Endothelial cell of umbilical vein (primary cell): Measurements from ENCODE around the gene RIPPLY1. TPM values are rescaled to one million over a fixed set of nuclear protein-coding genes. Genes with fewer than 3 reads are reported as not detected.

Source experiments
- BruUV-seq: library from RNA; stranded (reverse); fragments of 400-500 nt; replicated peaks from 2 replicates; lab custom pipeline; 2021; lab: Mats Ljungman, UMichigan
- CTCF ChIA-PET: fragments of 300-600, 350-600 bp; sonication (Branson Sonifier 250); formaldehyde crosslinking; loops from one replicate; lab custom pipeline; 2021; ENCODE audit warnings: antibody characterized with exemption, inconsistent platforms; lab: Charles Lee
- POLR2A ChIA-PET: fragments of 300-600, 350-600 bp; sonication (Branson Sonifier 250); formaldehyde crosslinking; loops from one replicate; lab custom pipeline; 2021; ENCODE audit warnings: antibody characterized with exemption, inconsistent platforms; lab: Charles Lee
- DNase-seq: peaks from one replicate; pipeline ENCODE4 v3.0.0-alpha.2; 2011; ENCODE audit warnings: low read depth, low spot score
- FAIRE-seq: peaks from 2 replicates; lab custom pipeline; 2011; peaks lifted over from hg19 to GRCh38; lab: Jason Lieb, UNC
- H2AFZ ChIP-seq: 2 replicates; pipeline ENCODE4 v1.6.0; 2012; ENCODE audit warnings: low read depth, low read length, control low read depth, inconsistent platforms
- H3K27ac ChIP-seq: 2 replicates; pipeline ENCODE4 v1.5.1; 2011; ENCODE audit warnings: low read depth, mild to moderate bottlenecking, control low read depth, low read length, moderate library complexity; ENCODE audit not compliant: insufficient read depth
- H3K27me3 ChIP-seq, 2 experiments: 2 replicates each; pipeline versions ENCODE4 v1.6.0 to v1.6.1; 2011; ENCODE audit warnings: low read length in 2 of 2, mixed read lengths in 1 of 2; ENCODE audit not compliant: control insufficient read depth in 2 of 2, insufficient read depth in 2 of 2
- H3K36me3 ChIP-seq, 2 experiments: 2 replicates in 1 of 2; 3 replicates in 1 of 2; pipeline ENCODE4 v1.5.1; 2011; ENCODE audit warnings: low read length in 2 of 2, mild to moderate bottlenecking in 1 of 2, moderate library complexity in 1 of 2; ENCODE audit not compliant: control insufficient read depth in 2 of 2, insufficient read depth in 2 of 2; ENCODE audit errors: extremely low read depth in 1 of 2
- H3K4me1 ChIP-seq: 3 replicates; pipeline ENCODE4 v1.5.1; 2011; ENCODE audit warnings: mild to moderate bottlenecking, low read length; ENCODE audit not compliant: control insufficient read depth, insufficient read depth; ENCODE audit errors: extremely low read depth
- H3K4me2 ChIP-seq: 2 replicates; pipeline ENCODE4 v1.6.1; 2011; ENCODE audit warnings: low read length, control low read depth, mixed read lengths; ENCODE audit not compliant: insufficient read depth
- H3K4me3 ChIP-seq, 3 experiments: fragments of 200-600 bp in 1 of 3; sonication (generic), shearing (Covaris generic) in 1 of 3; replicated peaks in 1 of 3; 2 replicates each; pipeline ENCODE4 v1.5.1; 2011 to 2016; ENCODE audit warnings: control low read depth in 3 of 3, low read length in 3 of 3, mild to moderate bottlenecking in 2 of 3, inconsistent platforms in 1 of 3, low read depth in 1 of 3, moderate library complexity in 1 of 3; ENCODE audit not compliant: insufficient read depth in 1 of 3
- H3K79me2 ChIP-seq: 2 replicates; pipeline ENCODE4 v1.6.0; 2012; ENCODE audit warnings: low read length, inconsistent platforms; ENCODE audit not compliant: control insufficient read depth, insufficient read depth
- H3K9ac ChIP-seq: replicated peaks from 2 replicates; pipeline ENCODE3; 2011; ENCODE audit warnings: low read length, control low read depth; ENCODE audit not compliant: insufficient read depth; ENCODE audit errors: extremely low read depth
- H3K9me1 ChIP-seq: replicated peaks from 3 replicates; pipeline ENCODE4 v1.6.0; 2011; ENCODE audit warnings: mild to moderate bottlenecking, low read length; ENCODE audit not compliant: control insufficient read depth, insufficient read depth; ENCODE audit errors: extremely low read depth
- H3K9me3 ChIP-seq: replicated peaks from 2 replicates; pipeline ENCODE4 v1.5.1; 2012; ENCODE audit warnings: low read length, inconsistent platforms; ENCODE audit not compliant: control insufficient read depth, insufficient read depth
- H4K20me1 ChIP-seq: replicated peaks from 2 replicates; pipeline ENCODE3; 2011; ENCODE audit warnings: mild to moderate bottlenecking, low read length; ENCODE audit not compliant: control insufficient read depth, insufficient read depth; ENCODE audit errors: extremely low read depth
- EZH2 ChIP-seq: IDR thresholded peaks from 2 replicates; pipeline ENCODE4 v1.6.1; 2012; ENCODE audit warnings: borderline replicate concordance, low read depth, mild to moderate bottlenecking, moderate library complexity, low read length, inconsistent platforms; ENCODE audit not compliant: severe bottlenecking
- FOS ChIP-seq: IDR thresholded peaks from 2 replicates; pipeline ENCODE4 v1.6.1; 2011; ENCODE audit warnings: mild to moderate bottlenecking, low read length, moderate library complexity, borderline replicate concordance; ENCODE audit not compliant: insufficient read depth
- GATA2 ChIP-seq: IDR thresholded peaks from 2 replicates; pipeline ENCODE4 v1.7.0; 2011; ENCODE audit warnings: low read depth, mild to moderate bottlenecking, moderate library complexity, mixed read lengths, low read length; ENCODE audit not compliant: insufficient read length, insufficient read depth
- JUN ChIP-seq: IDR thresholded peaks from 2 replicates; pipeline ENCODE4 v1.6.1; 2011; ENCODE audit warnings: borderline replicate concordance, low read depth; ENCODE audit not compliant: insufficient read length, insufficient read depth
- MYC ChIP-seq: IDR thresholded peaks from one replicate; pipeline ENCODE4 v1.6.1; 2011; ENCODE audit warnings: mild to moderate bottlenecking, low read depth, low read length
- POLR2A ChIP-seq: IDR thresholded peaks from 2 replicates; pipeline ENCODE4 v1.6.1; 2012; ENCODE audit warnings: low read depth, mild to moderate bottlenecking, control low read depth, low read length
- POLR2AphosphoS5 ChIP-seq: IDR thresholded peaks from 2 replicates; pipeline ENCODE4 v1.6.1; 2012; ENCODE audit warnings: low read depth, mild to moderate bottlenecking, control low read depth, low read length, moderate library complexity; ENCODE audit not compliant: insufficient read depth
- dilution Hi-C: fragments of 300-500 bp; cut with MboI; formaldehyde crosslinking; loops from one replicate; pipeline ENCODE4 v1.15.0; 2019; ENCODE audit warnings: low sequenced_read_pairs; ENCODE audit not compliant: extremely low pct_ligation_motif_present
- intact Hi-C: fragments of 100-400 bp; cut with micrococcal nuclease; formaldehyde crosslinking; loops from one replicate; pipeline ENCODE4 v1.10.0; 2022
- polyA plus RNA-seq, 4 experiments: library from polyadenylated mRNA; depleted of rRNA in 3 of 4; stranded (reverse) in 3 of 4; unstranded in 1 of 4; fragments of >200 nt; gene quantifications; 2 replicates each; pipeline versions ENCODE4 v1.2.1 to v1.2.3, GENCODE V29; 2011 to 2012; ENCODE audit warnings: missing spikeins in 1 of 4
- total RNA-seq: library from RNA; stranded (reverse); gene quantifications from 2 replicates; pipeline ENCODE4 v1.2.3, GENCODE V29; 2021
- TF ChIP-seq, protein P1 (sequence below), 2 donors: IDR thresholded peaks; 1 replicate in 1 of 2; 2 replicates in 1 of 2; pipeline ENCODE4 v1.5.1; 2011; ENCODE audit warnings: low read length in 2 of 2, mild to moderate bottlenecking in 2 of 2, moderate library complexity in 2 of 2, control low read depth in 1 of 2, inconsistent platforms in 1 of 2, low read depth in 1 of 2; ENCODE audit not compliant: insufficient read depth in 1 of 2; ENCODE audit errors: extremely low read depth in 1 of 2
- TF ChIP-seq, protein P2 (sequence below): IDR thresholded peaks from 2 replicates; pipeline ENCODE4 v1.6.1; 2011; ENCODE audit not compliant: insufficient read depth, insufficient read length

The RIPPLY1 gene
- total and polyA plus RNA-seq, 2 donors (not counting 3 experiments of a cell fraction or from before 2014, with no cell fraction given) = not detected

DNA sequence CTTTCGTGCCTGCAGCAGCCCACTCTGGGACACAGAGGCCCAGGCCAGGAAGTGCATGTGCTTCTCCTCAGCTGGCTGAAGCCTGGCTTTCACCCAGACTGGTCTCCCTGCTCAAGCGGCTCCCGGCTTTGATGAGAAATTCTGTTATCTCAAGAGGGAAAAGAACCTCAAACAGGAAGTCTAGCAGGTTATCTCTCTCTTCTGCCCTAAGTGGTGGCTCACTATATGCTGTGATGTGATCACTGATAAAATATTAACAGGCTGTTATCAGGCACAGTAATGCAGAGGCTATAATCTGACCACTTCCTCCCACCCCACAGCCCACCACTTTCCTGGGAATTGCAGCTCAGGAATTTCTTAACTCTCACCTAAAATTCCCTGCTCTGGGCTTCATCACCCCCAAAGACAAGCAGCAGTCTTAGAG lies 30.4 kb upstream of the RIPPLY1 start:
- intact Hi-C loops (no loop called here), dilution Hi-C loops (no loop called here)
- BruUV-seq = no TSS peak
- no peaks in the 10 kb centered on the region for H3K9me1 ChIP-seq
- no peak overlapping the region for H3K9ac ChIP-seq
- H3K79me2 ChIP-seq = no peaks in the 10 kb centered on the region
- no peaks in the 10 kb centered on the region for H3K36me3 ChIP-seq
- TF ChIP-seq JUN (no peak), GATA2 (peak; percentile 99), POLR2A (no peak), FOS (peak; percentile 30), POLR2AphosphoS5 (peak; percentile 27), MYC (no peak)
- ChIA-PET CTCF (interaction anchor here (1.6 to 3.3 kb wide), 2 partner anchors 35 to 39 kb away, joined by 3 to 17 read pairs; no protein-coding TSS in a partner anchor), POLR2A (no interaction called here)
- H3K27me3 ChIP-seq = no peaks in the 10 kb centered on the region
- no peak overlapping the region for H2AFZ ChIP-seq
- no peaks in the 10 kb centered on the region for H3K9me3 ChIP-seq
- DNase-seq = peak; percentile 27
- no peak overlapping the region for H3K27ac ChIP-seq
- H3K4me3 ChIP-seq = no peak overlapping the region
- FAIRE-seq = peak; percentile 85
- H3K4me1 ChIP-seq = peaks cover 21% of the 10 kb centered on the region
- H3K4me2 ChIP-seq = peak overlapping the region; percentile 24
- H4K20me1 ChIP-seq = no peaks in the 10 kb centered on the region

DNA sequence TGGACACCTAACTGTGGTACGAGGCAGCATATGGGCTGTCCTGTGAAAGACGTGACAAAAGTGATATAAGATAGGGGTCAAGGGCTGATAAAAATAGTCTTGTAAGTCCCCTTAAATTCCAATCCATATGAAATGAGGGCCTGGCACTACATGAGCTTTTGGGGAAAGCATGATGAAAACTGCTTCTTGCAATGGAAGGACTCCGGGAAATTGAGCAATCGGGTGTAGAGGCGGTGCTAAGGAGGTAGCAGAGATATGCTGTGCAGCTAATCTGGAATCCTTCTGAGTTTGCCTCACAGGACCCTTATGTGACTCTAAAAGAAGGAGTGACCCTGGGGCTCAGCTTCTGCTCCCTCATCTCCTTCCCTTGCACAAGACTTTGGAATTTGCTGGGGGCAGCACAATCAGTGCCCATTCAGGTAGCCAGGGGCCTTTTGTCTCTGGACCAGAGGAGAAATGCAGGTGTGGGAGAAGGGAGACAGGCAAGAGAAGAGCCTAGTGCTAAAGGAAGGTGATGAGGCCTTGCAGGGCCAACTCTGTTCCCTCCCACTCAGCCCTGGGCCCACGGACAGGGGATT lies 29.9 kb upstream of the RIPPLY1 start:
- FAIRE-seq (no peak), DNase-seq (no peak)
- BruUV-seq = no TSS peak
- Histone ChIP-seq H2AFZ (no peak overlapping the region), H3K9ac (no peak overlapping the region), H3K36me3 (no peaks in the 10 kb centered on the region), H3K27ac (no peak overlapping the region), H3K27me3 (no peaks in the 10 kb centered on the region), H3K4me2 (peak overlapping the region; percentile 24), H3K4me3 (no peak overlapping the region), H3K9me3 (no peaks in the 10 kb centered on the region), H4K20me1 (no peaks in the 10 kb centered on the region), H3K9me1 (no peaks in the 10 kb centered on the region), H3K4me1 (peaks cover 21% of the 10 kb centered on the region), H3K79me2 (no peaks in the 10 kb centered on the region)
- intact Hi-C loops = loop anchor here (1.0 kb wide), 1 partner anchor 15 kb away; no protein-coding TSS in a partner anchor
- dilution Hi-C loops = no loop called here
- POLR2A ChIA-PET = no interaction called here
- CTCF ChIA-PET = interaction anchor here (0.8 to 3.3 kb wide), 4 partner anchors 13 to 73 kb away, joined by 3 to 17 read pairs (median 3); no protein-coding TSS in a partner anchor
- TF ChIP-seq MYC = no peak
- no peak for TF ChIP-seq FOS
- TF ChIP-seq GATA2 = no peak
- no peak for TF ChIP-seq POLR2A
- TF ChIP-seq, protein P1, sequence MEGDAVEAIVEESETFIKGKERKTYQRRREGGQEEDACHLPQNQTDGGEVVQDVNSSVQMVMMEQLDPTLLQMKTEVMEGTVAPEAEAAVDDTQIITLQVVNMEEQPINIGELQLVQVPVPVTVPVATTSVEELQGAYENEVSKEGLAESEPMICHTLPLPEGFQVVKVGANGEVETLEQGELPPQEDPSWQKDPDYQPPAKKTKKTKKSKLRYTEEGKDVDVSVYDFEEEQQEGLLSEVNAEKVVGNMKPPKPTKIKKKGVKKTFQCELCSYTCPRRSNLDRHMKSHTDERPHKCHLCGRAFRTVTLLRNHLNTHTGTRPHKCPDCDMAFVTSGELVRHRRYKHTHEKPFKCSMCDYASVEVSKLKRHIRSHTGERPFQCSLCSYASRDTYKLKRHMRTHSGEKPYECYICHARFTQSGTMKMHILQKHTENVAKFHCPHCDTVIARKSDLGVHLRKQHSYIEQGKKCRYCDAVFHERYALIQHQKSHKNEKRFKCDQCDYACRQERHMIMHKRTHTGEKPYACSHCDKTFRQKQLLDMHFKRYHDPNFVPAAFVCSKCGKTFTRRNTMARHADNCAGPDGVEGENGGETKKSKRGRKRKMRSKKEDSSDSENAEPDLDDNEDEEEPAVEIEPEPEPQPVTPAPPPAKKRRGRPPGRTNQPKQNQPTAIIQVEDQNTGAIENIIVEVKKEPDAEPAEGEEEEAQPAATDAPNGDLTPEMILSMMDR (IDR thresholded peaks at IDR 0.05; ENCODE audit: extremely low read depth in 1 of 2, insufficient read depth in 1 of 2, low read depth in 1 of 2, low read length in 2 of 2) = no peak
- TF ChIP-seq, protein P2, sequence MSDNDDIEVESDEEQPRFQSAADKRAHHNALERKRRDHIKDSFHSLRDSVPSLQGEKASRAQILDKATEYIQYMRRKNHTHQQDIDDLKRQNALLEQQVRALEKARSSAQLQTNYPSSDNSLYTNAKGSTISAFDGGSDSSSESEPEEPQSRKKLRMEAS = no peak
- TF ChIP-seq JUN = no peak
- TF ChIP-seq EZH2 = no peak
- TF ChIP-seq POLR2AphosphoS5 = no peak
